Raji (cell line): ENCODE measurements around the gene MAML2.

Source experiments
- POLR2A ChIP-seq: IDR thresholded peaks from 2 replicates; pipeline ENCODE4 v1.6.1; 2011; ENCODE audit warnings: low read depth, low read length, control low read depth; ENCODE audit not compliant: insufficient read depth

The MAML2 gene

DNA sequence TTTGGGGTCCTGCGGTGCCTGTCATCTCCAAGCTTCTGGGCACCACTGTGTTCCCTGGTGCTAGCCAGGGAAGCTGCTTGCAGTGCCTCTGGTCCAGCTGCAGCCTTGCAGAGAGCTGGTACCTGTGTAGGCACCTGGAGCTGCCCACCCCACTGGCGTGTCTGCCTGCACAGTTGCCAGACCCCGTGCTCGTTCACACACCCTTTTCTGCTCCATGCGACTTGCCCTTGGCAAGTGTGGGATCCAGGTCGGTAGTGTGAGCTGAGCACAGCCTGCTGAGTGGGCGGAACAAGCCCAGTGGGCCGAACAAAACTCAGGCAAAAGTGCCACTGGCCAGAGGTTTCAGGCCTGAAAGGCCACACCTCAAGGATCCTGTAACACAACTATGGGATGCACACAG is 272.5 kb downstream of the MAML2 start:
- no peak for TF ChIP-seq POLR2A

DNA sequence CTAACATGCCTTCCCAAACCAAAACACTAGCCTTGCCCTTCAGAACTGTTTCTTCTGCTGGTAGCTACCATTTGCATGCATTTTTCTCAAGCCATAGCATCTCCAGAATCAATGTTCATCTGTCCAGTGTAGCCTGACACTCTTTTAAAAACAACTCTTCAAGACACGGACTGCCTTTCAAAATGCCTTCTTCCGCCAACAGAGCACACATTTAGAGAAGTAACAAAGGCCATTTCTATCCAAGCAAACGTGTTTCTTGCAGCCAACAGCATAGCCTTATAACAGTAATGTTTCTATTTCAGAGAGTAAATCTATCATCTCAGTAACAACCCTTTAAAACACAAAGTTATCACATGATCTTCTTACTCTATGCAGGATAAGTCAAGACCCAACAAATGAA is 275.8 kb downstream of the MAML2 start:
- no peak for TF ChIP-seq POLR2A

- no peak for TF ChIP-seq POLR2A
Measured at GRCh38 chr11:96065379-96065778, 277.6 kb downstream of the MAML2 start.

DNA sequence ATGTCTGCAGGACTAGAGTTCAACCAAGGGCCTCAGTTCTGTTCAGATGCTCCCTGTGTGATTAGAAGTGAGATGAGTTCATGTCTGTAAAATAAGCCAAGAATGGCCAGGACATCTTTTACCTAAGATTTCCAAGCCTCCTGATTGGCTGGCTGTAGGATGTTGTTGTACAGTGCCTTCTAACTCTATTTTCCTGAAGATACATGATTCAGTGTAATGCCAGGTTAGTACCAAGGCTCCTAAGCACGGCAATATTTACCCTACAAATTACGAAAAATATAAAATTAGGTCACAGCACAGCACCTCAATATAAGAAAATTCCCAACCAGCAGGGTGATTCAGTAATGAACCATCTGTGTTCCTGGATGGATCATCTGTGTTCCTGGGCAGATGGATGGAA is 279.1 kb downstream of the MAML2 start:
- TF ChIP-seq POLR2A = no peak

DNA sequence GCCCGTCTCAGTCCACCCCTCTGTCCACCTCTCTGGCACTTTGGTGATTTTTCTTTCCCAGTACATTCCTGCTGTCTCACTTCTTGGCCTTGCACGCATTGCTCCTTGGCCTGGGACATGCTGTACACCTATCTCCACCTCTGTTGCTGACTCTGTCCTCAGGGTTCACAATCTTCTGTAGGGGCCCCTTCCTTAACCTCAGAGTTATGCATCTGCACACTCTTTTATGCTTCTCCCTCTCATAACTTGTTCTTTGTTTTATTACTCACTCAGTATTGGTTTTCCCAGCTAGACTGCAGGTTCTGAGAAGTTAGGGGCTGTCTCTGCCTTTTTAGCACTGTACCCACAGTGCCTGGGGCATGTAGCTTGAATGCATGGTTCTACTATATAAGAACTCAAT is 279.9 kb downstream of the MAML2 start:
- TF ChIP-seq POLR2A = no peak

DNA sequence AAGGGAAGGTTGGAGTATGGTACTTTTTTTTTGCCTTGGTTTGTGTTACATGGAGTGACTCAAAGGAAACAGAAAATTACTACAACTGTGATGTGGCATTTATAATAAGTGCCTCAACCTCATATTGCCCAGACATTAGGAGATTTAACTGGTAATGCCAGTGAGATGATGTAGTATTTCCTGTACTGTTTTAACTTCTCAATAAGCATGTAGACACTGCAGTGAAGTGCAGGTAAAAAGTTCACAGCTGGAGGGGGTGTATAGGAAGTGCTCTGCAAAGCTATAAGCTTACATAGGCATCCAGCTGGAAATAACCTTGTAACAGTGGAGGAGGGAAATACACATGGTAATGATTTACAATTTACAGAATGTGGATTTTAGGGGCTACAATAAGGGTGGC is 280.9 kb downstream of the MAML2 start:
- TF ChIP-seq POLR2A = no peak

DNA sequence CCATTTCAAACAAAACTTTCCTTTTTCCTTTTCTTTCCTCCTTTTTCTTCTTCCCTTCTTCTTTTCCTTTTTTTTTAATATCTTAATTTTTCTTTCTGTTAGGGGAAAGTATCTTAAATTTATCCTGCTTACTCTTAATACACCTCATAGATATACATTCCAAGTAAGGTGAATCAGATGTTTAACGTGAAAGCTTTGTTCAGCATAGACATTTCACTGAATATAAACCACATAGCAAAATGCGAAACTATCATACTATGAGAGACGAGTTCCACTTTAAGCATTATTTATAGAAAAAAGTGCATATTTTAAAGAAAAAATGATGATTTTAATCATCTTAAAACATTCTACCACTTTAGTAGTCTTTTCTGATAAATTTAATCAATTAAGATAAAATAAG is 281.3 kb downstream of the MAML2 start:
- no peak for TF ChIP-seq POLR2A

DNA sequence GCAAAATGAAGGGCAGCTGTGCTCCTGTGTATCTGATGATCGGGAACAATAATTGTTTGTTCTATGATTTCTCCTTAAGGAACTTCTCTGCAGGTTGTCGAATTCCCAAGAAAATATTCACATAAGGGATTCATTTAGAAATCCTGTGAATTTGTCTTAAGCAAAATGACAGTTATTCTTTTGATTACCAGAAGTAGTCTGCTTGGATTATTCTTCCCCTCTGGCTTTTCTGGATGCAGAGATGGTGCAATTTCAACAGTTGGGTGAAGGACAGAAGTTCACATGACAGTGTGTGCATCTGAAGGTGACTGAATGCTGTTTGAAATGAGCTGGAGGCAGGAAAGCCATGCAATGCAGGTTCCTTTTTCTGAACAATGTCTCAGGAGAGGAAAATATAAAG is 281.9 kb downstream of the MAML2 start:
- TF ChIP-seq POLR2A = no peak

GRCh38 chr11:96057502-96057901 is 285.5 kb downstream of the MAML2 start:
- no peak for TF ChIP-seq POLR2A

GRCh38 chr11:96056576-96056975 is 286.4 kb downstream of the MAML2 start:
- no peak for TF ChIP-seq POLR2A

- TF ChIP-seq POLR2A = no peak
Measured at GRCh38 chr11:96055706-96056387, 287.1 kb downstream of the MAML2 start.

GRCh38 chr11:96054870-96055705 is 287.9 kb downstream of the MAML2 start:
- TF ChIP-seq POLR2A = no peak

GRCh38 chr11:96052921-96053651 is 289.9 kb downstream of the MAML2 start:
- no peak for TF ChIP-seq POLR2A

DNA sequence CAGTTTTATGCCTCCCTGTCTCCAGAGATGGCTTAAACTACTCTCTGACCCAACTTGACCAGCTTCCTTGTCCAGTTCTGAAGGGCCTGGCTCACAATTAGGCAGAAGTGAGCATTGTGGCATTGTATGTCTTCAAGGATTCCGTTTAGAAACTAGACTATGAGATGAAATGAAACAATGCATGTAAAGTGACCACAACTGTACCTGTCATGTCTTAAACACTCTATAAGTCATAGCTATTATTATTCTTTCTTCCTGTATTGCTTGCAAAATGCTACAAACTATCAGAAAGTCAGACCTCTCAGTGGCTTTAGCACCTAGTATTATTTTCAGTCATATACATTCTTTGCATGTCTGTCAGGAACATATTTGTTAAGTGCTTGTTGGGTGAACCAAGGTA is 291.2 kb downstream of the MAML2 start:
- TF ChIP-seq POLR2A = no peak

DNA sequence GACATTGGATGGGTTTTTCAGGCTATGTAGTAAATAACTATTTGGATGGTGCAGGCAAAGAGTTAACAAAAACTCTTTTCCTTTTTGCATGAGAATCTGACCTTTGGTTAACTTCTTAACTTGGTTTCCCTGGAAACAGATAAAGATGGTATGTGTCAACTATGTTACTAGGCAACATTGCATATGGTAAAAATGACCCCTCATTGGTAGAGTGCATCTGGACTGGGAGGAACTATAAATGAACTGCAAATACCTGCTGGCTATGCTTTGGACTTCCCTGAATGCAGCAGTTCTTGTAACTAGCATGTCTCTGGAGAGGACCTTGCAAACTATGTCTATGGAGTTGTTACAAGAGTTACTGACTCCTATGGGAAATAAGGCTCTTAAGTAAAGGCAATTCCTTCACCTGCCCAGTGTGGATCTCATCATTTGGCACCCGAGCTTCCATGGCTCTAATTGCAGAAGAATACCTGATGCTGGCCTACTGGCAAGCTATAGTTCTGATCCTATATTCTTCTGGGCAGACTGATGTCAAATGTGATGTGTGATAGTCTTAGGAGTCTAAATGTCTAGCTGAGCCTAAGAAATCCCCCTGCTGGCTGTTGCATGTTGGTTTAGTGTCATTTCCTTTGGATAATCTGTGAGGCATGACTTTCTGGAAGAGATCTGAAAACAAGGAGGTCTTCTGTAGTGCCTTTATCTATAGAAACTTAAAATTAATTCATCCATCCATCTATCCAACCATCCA is 292.4 kb downstream of the MAML2 start:
- TF ChIP-seq POLR2A = no peak
